ENCODE results near the gene HEATR5B.

GRCh38 chr2:37020212-37020886, 63.8 kb downstream of the HEATR5B start:
- TF ChIP-seq TEAD1 (CRISPR knock-in tag; IDR thresholded peaks at IDR 0.05) (no peak), CREB1 (CRISPR knock-in tag; IDR thresholded peaks at IDR 0.05) (no peak)
- TF ChIP-seq, protein P1, sequence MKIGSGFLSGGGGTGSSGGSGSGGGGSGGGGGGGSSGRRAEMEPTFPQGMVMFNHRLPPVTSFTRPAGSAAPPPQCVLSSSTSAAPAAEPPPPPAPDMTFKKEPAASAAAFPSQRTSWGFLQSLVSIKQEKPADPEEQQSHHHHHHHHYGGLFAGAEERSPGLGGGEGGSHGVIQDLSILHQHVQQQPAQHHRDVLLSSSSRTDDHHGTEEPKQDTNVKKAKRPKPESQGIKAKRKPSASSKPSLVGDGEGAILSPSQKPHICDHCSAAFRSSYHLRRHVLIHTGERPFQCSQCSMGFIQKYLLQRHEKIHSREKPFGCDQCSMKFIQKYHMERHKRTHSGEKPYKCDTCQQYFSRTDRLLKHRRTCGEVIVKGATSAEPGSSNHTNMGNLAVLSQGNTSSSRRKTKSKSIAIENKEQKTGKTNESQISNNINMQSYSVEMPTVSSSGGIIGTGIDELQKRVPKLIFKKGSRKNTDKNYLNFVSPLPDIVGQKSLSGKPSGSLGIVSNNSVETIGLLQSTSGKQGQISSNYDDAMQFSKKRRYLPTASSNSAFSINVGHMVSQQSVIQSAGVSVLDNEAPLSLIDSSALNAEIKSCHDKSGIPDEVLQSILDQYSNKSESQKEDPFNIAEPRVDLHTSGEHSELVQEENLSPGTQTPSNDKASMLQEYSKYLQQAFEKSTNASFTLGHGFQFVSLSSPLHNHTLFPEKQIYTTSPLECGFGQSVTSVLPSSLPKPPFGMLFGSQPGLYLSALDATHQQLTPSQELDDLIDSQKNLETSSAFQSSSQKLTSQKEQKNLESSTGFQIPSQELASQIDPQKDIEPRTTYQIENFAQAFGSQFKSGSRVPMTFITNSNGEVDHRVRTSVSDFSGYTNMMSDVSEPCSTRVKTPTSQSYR (CRISPR knock-in tag; IDR thresholded peaks at IDR 0.05), result no peak

All from WTC11 (cell line).